AG08396 (cell line): ENCODE results near the gene SIM2.

Source experiments
- DNase-seq: peaks from one replicate; pipeline ENCODE4 v3.0.0; 2012; ENCODE audit warnings: low spot score, mixed read lengths

The SIM2 gene

GRCh38 chr21:36688324-36688723 lies 10.6 kb upstream of the SIM2 start:
- DNase-seq, result no peak

- no peak for DNase-seq
These were observed 9.6 kb upstream of the SIM2 start for GRCh38 chr21:36689324-36689723.

GRCh38 chr21:36690628-36691554 lies 8.0 kb upstream of the SIM2 start:
- no peak for DNase-seq

- no peak for DNase-seq
These were observed 7.3 kb upstream of the SIM2 start for GRCh38 chr21:36691555-36692041.

GRCh38 chr21:36692114-36692834 lies 6.6 kb upstream of the SIM2 start:
- no peak for DNase-seq

- no peak for DNase-seq
These were observed 6.0 kb upstream of the SIM2 start for GRCh38 chr21:36692835-36693488.

- DNase-seq, result no peak
These were observed 5.4 kb upstream of the SIM2 start for GRCh38 chr21:36693489-36694030.

GRCh38 chr21:36694031-36694515 lies 4.8 kb upstream of the SIM2 start:
- peak; percentile 26 for DNase-seq

- no peak for DNase-seq
These were observed 4.2 kb upstream of the SIM2 start for GRCh38 chr21:36694593-36695282.

GRCh38 chr21:36695283-36695634 lies 3.7 kb upstream of the SIM2 start:
- no peak for DNase-seq

GRCh38 chr21:36695671-36696389 lies 3.1 kb upstream of the SIM2 start:
- no peak for DNase-seq

- peak; percentile 14 for DNase-seq
These were observed 2.4 kb upstream of the SIM2 start for GRCh38 chr21:36696390-36697059.

GRCh38 chr21:36697060-36697850 lies 1.7 kb upstream of the SIM2 start:
- DNase-seq, result peak; percentile 35

- peak; percentile 17 for DNase-seq
These were observed 997 bp upstream of the SIM2 start for GRCh38 chr21:36697851-36698384.

GRCh38 chr21:36698385-36698980 lies 432 bp upstream of the SIM2 start:
- no peak for DNase-seq

- DNase-seq, result no peak
These were observed 805 bp downstream of the SIM2 start for GRCh38 chr21:36699546-36700294.

GRCh38 chr21:36700295-36700970 lies 1.5 kb downstream of the SIM2 start:
- DNase-seq, result no peak
